ENCODE results near the gene CHRNB2.

CHRNB2 gene

DNA sequence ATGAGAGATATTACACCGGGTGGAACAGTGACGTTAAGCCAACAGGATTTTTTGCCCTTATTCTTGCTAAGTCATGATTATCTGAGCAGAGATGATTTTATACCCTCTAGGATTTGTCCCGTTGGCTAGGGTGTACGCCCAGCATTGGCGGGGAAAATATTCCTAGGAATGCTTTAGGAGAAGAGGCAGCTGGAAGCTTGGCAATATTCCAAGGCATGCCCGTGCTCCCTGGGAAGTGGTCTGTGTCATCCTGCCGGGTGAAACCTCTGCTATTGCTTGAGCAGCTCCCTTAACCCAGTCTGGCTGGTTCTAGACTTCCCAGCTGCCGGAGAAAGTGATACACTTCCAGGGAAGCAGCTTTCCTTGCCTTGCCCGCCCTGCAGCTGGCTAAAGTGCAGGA is 16.2 kb downstream of the CHRNB2 start:
- TF ChIP-seq EZH2phosphoT487 (IDR thresholded peaks at IDR 0.05; ENCODE audit: borderline replicate concordance), result no peak
- TF ChIP-seq, protein P1, sequence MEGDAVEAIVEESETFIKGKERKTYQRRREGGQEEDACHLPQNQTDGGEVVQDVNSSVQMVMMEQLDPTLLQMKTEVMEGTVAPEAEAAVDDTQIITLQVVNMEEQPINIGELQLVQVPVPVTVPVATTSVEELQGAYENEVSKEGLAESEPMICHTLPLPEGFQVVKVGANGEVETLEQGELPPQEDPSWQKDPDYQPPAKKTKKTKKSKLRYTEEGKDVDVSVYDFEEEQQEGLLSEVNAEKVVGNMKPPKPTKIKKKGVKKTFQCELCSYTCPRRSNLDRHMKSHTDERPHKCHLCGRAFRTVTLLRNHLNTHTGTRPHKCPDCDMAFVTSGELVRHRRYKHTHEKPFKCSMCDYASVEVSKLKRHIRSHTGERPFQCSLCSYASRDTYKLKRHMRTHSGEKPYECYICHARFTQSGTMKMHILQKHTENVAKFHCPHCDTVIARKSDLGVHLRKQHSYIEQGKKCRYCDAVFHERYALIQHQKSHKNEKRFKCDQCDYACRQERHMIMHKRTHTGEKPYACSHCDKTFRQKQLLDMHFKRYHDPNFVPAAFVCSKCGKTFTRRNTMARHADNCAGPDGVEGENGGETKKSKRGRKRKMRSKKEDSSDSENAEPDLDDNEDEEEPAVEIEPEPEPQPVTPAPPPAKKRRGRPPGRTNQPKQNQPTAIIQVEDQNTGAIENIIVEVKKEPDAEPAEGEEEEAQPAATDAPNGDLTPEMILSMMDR (conservative IDR thresholded peaks at IDR 0.05; ENCODE audit: low read length), result no peak
- H3K9ac ChIP-seq (ENCODE audit: low read depth, low read length, poor library complexity, severe bottlenecking), result no peak overlapping the region
- no peaks in the 10 kb centered on the region for H4K20me1 ChIP-seq (ENCODE audit: insufficient read depth, low read length, poor library complexity, severe bottlenecking)
- no peak overlapping the region for H2AFZ ChIP-seq (ENCODE audit: low read length)
- no peaks in the 10 kb centered on the region for H3K9me3 ChIP-seq (ENCODE audit: insufficient read depth, low read depth, low read length)
- H3K4me3 ChIP-seq (ENCODE audit: low read length, poor library complexity, severe bottlenecking), result no peak overlapping the region
- no peak overlapping the region for H3K4me2 ChIP-seq (ENCODE audit: low read depth, low read length, poor library complexity, severe bottlenecking)
- H3K27me3 ChIP-seq (ENCODE audit: insufficient read depth, low read length, poor library complexity, severe bottlenecking), result no peaks in the 10 kb centered on the region
- H3K79me2 ChIP-seq (ENCODE audit: insufficient read depth, low read length), result no peaks in the 10 kb centered on the region
- H3K9me2 ChIP-seq (replicated peaks; ENCODE audit: low read depth, low read length), result no peaks in the 10 kb centered on the region
- peaks cover 98% of the 10 kb centered on the region for H3K36me3 ChIP-seq (ENCODE audit: insufficient read depth, low read length)
- no peaks in the 10 kb centered on the region for H3F3A ChIP-seq (ENCODE audit: low read depth)
- no peaks in the 10 kb centered on the region for H3K4me1 ChIP-seq (ENCODE audit: insufficient read depth, low read length, poor library complexity, severe bottlenecking)

DNA sequence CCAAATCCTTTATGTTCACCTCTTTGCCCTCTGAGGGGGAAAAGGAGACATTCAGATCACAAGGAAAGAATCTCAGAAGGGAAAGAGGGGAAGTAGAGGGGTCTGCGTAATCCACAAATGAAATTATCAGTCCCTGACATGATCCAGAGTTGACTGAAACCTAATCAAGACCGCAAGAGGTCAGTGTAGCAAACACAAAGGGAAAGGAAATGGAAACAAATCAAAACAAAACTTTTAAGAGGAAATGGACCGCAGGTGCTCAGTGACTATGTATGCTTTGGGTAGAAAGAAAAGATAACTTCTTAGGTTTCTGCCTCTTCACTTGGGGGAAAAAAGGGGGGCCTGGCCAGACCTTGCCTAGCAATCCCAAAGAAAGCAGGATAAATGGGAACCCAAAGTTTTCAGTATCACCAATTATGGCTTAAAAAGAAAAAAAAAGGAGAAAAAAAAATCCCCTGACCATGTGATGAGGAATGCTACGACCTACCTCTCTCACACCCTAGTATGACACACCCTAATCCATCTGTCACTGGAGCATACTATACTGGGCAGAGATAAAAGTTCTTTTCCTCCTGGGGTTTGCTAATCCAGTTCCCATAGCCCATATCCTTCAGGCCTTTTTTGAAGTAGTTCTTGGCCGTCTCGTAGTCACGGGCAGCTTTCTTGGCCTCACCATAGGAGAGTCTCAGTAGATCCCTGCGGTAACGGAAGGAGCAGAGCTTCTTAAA is 16.9 kb downstream of the CHRNB2 start:
- no peak overlapping the region for H3K4me2 ChIP-seq (ENCODE audit: low read depth, low read length, poor library complexity, severe bottlenecking)
- H3K9me3 ChIP-seq (ENCODE audit: insufficient read depth, low read depth, low read length), result no peaks in the 10 kb centered on the region
- no peaks in the 10 kb centered on the region for H3K9me2 ChIP-seq (replicated peaks; ENCODE audit: low read depth, low read length)
- H4K20me1 ChIP-seq (ENCODE audit: insufficient read depth, low read length, poor library complexity, severe bottlenecking), result no peaks in the 10 kb centered on the region
- no peaks in the 10 kb centered on the region for H3F3A ChIP-seq (ENCODE audit: low read depth)
- peaks cover 98% of the 10 kb centered on the region for H3K36me3 ChIP-seq (ENCODE audit: insufficient read depth, low read length)
- H3K79me2 ChIP-seq (ENCODE audit: insufficient read depth, low read length), result no peaks in the 10 kb centered on the region
- TF ChIP-seq EZH2phosphoT487 (IDR thresholded peaks at IDR 0.05; ENCODE audit: borderline replicate concordance), result no peak
- TF ChIP-seq, protein P1 (conservative IDR thresholded peaks at IDR 0.05; ENCODE audit: low read length), result no peak
- no peaks in the 10 kb centered on the region for H3K27me3 ChIP-seq (ENCODE audit: insufficient read depth, low read length, poor library complexity, severe bottlenecking)
- H3K9ac ChIP-seq (ENCODE audit: low read depth, low read length, poor library complexity, severe bottlenecking), result no peak overlapping the region
- H2AFZ ChIP-seq (ENCODE audit: low read length), result no peak overlapping the region
- H3K4me3 ChIP-seq (ENCODE audit: low read length, poor library complexity, severe bottlenecking), result no peak overlapping the region
- no peaks in the 10 kb centered on the region for H3K4me1 ChIP-seq (ENCODE audit: insufficient read depth, low read length, poor library complexity, severe bottlenecking)

DNA sequence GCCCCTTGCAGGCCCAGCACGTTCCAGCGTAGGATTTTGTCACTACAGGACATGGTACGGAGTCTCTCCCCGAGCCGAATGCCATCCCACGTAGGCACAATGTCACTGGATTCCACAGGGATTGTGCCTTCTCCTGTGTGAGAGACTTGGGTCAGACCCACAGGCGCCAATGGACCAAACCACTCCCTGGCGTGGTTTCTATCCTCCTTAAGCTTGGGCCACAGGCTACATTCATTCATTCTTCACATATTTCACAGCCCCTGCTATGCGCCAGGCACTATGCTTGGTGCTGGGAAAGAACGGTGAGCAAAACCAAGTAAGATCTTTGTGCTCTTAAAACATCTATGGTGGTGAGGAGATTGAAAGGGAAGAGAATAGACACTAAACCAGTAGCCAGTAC is 18.7 kb downstream of the CHRNB2 start:
- no peaks in the 10 kb centered on the region for H4K20me1 ChIP-seq (ENCODE audit: insufficient read depth, low read length, poor library complexity, severe bottlenecking)
- H3K9me3 ChIP-seq (ENCODE audit: insufficient read depth, low read depth, low read length), result no peaks in the 10 kb centered on the region
- no peaks in the 10 kb centered on the region for H3K79me2 ChIP-seq (ENCODE audit: insufficient read depth, low read length)
- H3K4me1 ChIP-seq (ENCODE audit: insufficient read depth, low read length, poor library complexity, severe bottlenecking), result no peaks in the 10 kb centered on the region
- peaks cover 98% of the 10 kb centered on the region for H3K36me3 ChIP-seq (ENCODE audit: insufficient read depth, low read length)
- no peak for TF ChIP-seq EZH2phosphoT487 (IDR thresholded peaks at IDR 0.05; ENCODE audit: borderline replicate concordance)
- TF ChIP-seq, protein P1 (conservative IDR thresholded peaks at IDR 0.05; ENCODE audit: low read length), result no peak
- no peak overlapping the region for H3K9ac ChIP-seq (ENCODE audit: low read depth, low read length, poor library complexity, severe bottlenecking)
- H3K9me2 ChIP-seq (replicated peaks; ENCODE audit: low read depth, low read length), result no peaks in the 10 kb centered on the region
- no peak overlapping the region for H3K4me3 ChIP-seq (ENCODE audit: low read length, poor library complexity, severe bottlenecking)
- no peaks in the 10 kb centered on the region for H3F3A ChIP-seq (ENCODE audit: low read depth)
- no peak overlapping the region for H3K4me2 ChIP-seq (ENCODE audit: low read depth, low read length, poor library complexity, severe bottlenecking)
- no peak overlapping the region for H2AFZ ChIP-seq (ENCODE audit: low read length)
- no peaks in the 10 kb centered on the region for H3K27me3 ChIP-seq (ENCODE audit: insufficient read depth, low read length, poor library complexity, severe bottlenecking)
